MM.1S (cell line): ENCODE data around the gene TLDC2.

Source experiments
- CTCF ChIP-seq: fragments of 300-600 bp; sonication (generic); IDR thresholded peaks from 2 replicates; pipeline ENCODE4 v1.5.1; 2016; ENCODE audit warnings: antibody characterized with exemption, low read length, mixed read lengths
- EZH2 ChIP-seq: fragments of 300-600 bp; sonication (generic); optimal IDR thresholded peaks from 2 replicates; pipeline ENCODE3; 2017; ENCODE audit warnings: low read depth, mild to moderate bottlenecking, antibody characterized with exemption, low read length, mixed read lengths

GRCh38 chr20:36854348-36855240 is 21.3 kb upstream of the TLDC2 start:
- TF ChIP-seq EZH2, result no peak
- no peak for TF ChIP-seq CTCF
